D721Med (cell line): ENCODE results near the gene IL4I1.

Source experiments
- DNase-seq: peaks from one replicate; pipeline ENCODE4 v3.0.0; 2011; ENCODE audit warnings: low spot score; ENCODE audit not compliant: insufficient read length
- FAIRE-seq: peaks from 2 replicates; lab custom pipeline; 2011; peaks lifted over from hg19 to GRCh38; lab: Jason Lieb, UNC
- CTCF ChIP-seq: IDR thresholded peaks from 2 replicates; pipeline ENCODE4 v1.5.1; 2012; ENCODE audit warnings: mild to moderate bottlenecking, control low read depth; ENCODE audit not compliant: insufficient read depth; ENCODE audit errors: missing control alignments

The IL4I1 gene

GRCh38 chr19:49894011-49894664 lies 2.5 kb downstream of the IL4I1 start:
- FAIRE-seq = no peak
- DNase-seq = no peak
- no peak for TF ChIP-seq CTCF

- FAIRE-seq (no peak), DNase-seq (no peak)
- no peak for TF ChIP-seq CTCF
These were observed 4.0 kb downstream of the IL4I1 start for GRCh38 chr19:49892716-49893115.

- FAIRE-seq = no peak
- no peak for DNase-seq
- no peak for TF ChIP-seq CTCF
These were observed 5.3 kb downstream of the IL4I1 start for GRCh38 chr19:49891393-49891792.

- DNase-seq (no peak), FAIRE-seq (no peak)
- TF ChIP-seq CTCF = no peak
These were observed 6.1 kb downstream of the IL4I1 start for GRCh38 chr19:49890349-49891311.

- no peak for TF ChIP-seq CTCF
- DNase-seq (no peak), FAIRE-seq (no peak)
These were observed 6.9 kb downstream of the IL4I1 start for GRCh38 chr19:49889687-49890348.

- FAIRE-seq = no peak
- no peak for TF ChIP-seq CTCF
- DNase-seq = no peak
These were observed 7.5 kb downstream of the IL4I1 start for GRCh38 chr19:49889038-49889686.
